LNCAP (cell line): ENCODE results near the gene STRIT1.

Source experiments
- TF ChIP-seq, protein P1 (sequence below): fragments of 450-650 bp; IDR thresholded peaks from 2 replicates; pipeline ENCODE4 v1.5.1; 2017; ENCODE audit warnings: mild to moderate bottlenecking

The STRIT1 gene

DNA sequence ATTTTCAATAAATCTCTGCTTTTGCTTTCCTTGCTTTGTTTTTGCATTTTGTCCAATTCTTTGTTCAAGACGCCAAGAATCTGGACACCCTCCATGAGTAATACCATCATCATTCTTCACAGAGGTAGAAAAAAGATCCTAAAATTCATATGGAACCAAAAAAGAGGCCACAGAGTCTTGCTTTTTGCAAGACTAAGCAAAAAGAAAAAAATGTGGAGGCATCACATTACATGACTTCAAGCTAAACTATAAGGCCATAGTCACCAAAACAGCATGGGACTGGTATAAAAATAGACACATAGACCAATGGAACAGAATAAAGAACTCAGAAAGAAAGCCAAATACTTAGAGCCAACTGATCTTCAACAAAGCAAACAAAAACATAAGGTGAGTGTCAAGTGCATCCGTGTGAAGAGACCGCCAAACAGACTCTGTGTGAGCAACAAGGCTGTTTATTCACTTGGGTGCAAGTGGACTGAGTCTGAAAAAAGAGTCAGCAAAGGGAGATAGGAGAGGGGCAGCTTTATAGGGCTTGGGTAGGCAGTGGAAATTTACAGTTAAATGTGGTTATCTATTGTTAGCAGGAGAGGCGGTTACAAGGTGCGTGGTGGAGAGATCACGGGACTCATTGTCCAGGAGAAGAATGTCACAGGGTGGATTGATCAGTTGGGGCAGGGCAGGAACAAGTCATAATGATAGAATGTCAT is 10.9 kb downstream of the STRIT1 start:
- TF ChIP-seq, protein P1, sequence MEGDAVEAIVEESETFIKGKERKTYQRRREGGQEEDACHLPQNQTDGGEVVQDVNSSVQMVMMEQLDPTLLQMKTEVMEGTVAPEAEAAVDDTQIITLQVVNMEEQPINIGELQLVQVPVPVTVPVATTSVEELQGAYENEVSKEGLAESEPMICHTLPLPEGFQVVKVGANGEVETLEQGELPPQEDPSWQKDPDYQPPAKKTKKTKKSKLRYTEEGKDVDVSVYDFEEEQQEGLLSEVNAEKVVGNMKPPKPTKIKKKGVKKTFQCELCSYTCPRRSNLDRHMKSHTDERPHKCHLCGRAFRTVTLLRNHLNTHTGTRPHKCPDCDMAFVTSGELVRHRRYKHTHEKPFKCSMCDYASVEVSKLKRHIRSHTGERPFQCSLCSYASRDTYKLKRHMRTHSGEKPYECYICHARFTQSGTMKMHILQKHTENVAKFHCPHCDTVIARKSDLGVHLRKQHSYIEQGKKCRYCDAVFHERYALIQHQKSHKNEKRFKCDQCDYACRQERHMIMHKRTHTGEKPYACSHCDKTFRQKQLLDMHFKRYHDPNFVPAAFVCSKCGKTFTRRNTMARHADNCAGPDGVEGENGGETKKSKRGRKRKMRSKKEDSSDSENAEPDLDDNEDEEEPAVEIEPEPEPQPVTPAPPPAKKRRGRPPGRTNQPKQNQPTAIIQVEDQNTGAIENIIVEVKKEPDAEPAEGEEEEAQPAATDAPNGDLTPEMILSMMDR: no peak

DNA sequence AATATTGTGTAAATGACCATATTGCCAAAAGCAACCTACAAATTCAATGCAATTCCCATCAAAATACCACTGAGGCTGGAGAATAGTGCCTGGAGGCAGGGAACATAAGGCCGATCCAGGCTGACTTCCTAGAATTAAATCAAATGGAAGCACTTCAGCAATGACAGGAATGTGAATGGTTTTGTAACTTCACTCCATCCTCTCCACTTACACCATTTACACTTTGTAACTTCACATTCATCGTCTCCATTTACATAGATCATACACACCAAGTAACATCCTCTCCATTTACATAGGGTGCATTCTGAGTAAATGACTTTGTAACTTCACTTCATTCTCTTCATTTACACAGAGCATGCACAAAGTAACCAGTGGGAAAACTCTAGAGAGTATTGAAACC is 11.6 kb downstream of the STRIT1 start:
- TF ChIP-seq, protein P1: no peak

DNA sequence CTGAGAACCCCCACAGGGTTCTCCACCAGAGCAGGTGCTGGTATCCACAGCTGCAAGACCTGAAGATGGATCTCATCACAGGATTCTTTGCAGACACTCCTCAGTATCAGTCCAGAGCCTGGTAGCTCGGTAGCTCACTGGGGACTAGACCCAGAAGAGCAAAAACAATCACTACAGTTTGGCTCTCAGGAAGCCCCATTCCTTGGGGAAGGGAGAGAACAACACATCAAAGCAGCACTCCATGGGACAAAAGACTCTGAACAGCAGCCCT is 22.2 kb downstream of the STRIT1 start:
- TF ChIP-seq, protein P1: no peak

DNA sequence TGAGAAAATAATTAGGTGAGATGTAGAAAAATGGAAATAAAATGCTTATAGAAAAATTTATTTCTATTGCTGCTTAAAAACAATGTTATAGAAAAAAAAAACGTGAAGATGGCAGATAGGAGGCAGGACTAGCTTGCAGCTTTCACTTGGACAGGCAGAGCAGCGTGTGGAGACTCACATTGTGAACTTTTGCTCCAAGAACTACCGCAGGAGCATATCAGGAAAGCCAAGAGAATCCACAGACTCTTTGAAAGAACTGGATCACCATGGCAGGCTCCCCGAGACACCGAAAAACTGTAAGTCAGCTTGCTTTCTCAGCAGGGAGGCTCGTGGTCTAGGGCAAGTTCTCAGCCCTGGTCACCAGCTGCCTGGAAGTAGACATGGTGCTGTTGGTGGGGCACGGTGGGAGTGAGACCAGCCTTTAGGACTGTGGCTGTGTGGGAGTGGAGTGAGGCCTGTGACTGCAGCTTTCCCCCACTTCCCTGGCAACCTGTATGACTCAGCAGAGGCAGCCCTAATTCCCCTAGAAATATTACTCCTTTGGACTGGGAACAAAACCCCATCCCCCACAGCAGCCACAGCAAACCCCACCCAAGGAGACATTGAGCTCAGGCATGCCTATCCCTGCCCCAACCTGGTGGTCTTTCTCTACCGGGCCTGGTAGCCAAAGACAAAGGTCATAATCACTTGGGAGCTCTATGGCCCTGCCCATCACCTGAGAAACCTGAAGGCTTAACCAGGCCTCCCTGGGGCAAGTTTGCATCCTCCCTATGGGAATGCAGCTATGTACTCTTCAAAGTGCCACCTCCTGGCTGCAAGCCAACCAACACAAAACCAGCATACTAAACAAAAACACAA is 22.8 kb downstream of the STRIT1 start:
- TF ChIP-seq, protein P1: no peak

DNA sequence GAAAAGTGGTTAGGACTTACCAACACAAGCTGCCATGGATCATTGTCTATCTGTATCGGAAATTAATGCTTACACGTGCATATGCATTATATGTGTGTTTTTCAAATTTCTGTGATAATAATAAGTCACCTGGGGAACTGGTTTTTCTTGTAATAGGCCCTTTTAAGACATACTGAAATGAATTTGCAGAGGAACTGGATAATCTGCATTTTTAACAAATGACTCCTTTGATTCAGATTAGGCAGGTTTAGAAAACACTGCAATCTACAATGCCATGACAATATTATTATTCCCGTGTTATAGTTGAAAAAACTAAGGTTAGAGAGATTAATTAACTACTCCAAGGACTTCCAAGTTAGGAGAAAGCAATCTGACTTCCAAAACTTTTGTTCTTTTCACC is 23.4 kb downstream of the STRIT1 start:
- TF ChIP-seq, protein P1: no peak

DNA sequence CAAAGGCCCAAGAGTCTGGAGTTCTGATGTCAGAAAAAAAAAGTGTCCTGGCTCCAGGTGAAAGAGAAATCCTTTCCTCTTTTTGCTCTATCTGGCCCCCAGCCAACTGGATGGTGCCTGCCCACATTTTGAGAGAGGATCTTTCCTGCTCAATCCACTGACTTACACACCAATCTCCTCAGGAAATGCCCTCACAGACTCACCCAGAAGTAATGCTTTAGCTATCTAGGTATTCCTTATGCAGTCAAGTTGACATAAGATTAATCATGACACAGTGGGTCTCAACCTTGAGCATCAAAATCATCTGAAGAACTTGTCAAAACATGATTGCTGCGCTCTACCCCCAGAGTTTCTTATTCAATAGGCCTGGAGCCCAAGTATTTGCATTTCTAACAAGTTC is 31.2 kb downstream of the STRIT1 start:
- TF ChIP-seq, protein P1: no peak

DNA sequence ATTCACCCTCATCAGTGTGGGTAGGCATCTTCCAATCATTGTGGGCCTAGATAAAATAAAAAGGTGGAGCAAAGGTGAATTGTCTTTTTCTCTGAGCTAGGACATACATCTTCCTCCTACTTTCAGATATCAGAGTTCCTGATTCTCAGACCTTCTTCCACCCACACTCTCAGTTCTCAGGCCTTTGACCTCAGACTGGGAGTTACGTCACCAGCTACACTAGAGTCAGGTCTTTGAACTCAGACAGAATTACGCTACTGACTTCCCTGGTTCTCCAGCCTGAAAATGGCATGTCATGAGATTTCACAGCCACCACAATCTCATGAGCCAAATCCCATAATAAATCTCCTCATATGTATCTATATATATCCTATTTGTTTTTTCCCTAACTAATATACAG is 39.0 kb downstream of the STRIT1 start:
- TF ChIP-seq, protein P1: no peak
